ENCODE data around the gene ARL16. TPM values are rescaled to one million over a fixed set of nuclear protein-coding genes. Genes with fewer than 3 reads are reported as not detected.
A peak's percentile ranks its signal among the peaks of the same experiment; 100 is the strongest.

ARL16 gene, protein sequence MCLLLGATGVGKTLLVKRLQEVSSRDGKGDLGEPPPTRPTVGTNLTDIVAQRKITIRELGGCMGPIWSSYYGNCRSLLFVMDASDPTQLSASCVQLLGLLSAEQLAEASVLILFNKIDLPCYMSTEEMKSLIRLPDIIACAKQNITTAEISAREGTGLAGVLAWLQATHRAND
- 24.1 TPM for total RNA-seq

DNA sequence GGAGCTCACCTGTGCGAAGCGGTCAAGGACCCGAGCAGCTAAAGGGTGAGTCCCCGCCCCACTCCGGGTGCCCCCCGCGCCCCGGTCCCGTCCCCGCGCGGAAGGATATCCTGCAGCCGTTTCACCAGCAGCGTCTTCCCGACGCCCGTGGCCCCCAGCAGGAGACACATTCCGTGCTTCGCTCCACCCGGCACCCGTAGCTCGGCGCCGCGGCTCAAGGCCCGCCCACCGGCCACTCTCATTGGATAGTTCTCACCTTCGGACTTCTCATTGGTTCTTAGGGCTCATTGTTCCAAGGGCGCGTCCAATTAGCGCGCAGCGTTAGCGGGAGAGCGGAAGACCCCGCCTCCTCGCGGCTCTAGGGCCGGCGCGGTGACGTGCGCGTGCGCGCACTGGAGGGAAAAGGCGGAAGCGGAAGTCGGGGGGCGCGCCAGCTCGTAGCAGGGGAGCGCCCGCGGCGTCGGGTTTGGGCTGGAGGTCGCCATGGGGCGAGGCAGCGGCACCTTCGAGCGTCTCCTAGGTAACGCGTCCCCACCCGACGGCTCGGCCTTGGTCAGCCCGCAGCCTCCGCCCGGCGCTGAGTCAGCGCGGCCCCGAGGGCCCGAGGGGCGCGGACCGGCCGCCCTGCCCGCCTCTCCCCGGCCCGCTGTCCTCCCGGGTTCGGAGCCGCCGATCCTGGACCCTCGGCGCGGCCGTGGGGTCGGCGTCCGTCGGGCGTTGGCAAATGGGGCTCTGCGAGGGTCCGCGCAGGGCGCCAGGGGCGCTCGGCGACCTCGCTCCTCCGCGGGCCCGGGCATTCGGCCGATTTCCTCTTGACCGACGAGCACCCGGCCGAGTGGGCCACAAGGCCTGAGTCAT is at the start of gene ARL16, which contains the start of gene HGS:
TSS of gene ARL16 (minus strand) at position 214 of the 858 bp plus-strand sequence. CDS start at position 170, 44 bp downstream.
TSS of gene HGS (plus strand) at position 428 of the 858 bp plus-strand sequence. CDS start at position 484, 56 bp downstream.
- DNase-seq (ENCODE audit: extremely low spot score in 2 of 2) = peak in 1 of 2 donors; percentile 99
- Histone ChIP-seq H3K27me3 (no peaks in the 10 kb centered on the region), H3K4me3 (peak within 1 kb of the TSS; percentile 85 to 100), H3K4me1 (peaks cover 48% of the 10 kb centered on the region), H3K27ac (peak within 1 kb of the TSS; percentile 78), H3K9me3 (no peaks in the 10 kb centered on the region), H3K36me3 (peaks cover 0 to 43% of the 10 kb centered on the region in 2 donors)
- TF ChIP-seq, protein P1, sequence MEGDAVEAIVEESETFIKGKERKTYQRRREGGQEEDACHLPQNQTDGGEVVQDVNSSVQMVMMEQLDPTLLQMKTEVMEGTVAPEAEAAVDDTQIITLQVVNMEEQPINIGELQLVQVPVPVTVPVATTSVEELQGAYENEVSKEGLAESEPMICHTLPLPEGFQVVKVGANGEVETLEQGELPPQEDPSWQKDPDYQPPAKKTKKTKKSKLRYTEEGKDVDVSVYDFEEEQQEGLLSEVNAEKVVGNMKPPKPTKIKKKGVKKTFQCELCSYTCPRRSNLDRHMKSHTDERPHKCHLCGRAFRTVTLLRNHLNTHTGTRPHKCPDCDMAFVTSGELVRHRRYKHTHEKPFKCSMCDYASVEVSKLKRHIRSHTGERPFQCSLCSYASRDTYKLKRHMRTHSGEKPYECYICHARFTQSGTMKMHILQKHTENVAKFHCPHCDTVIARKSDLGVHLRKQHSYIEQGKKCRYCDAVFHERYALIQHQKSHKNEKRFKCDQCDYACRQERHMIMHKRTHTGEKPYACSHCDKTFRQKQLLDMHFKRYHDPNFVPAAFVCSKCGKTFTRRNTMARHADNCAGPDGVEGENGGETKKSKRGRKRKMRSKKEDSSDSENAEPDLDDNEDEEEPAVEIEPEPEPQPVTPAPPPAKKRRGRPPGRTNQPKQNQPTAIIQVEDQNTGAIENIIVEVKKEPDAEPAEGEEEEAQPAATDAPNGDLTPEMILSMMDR (IDR thresholded peaks at IDR 0.05) = no peak
- TF ChIP-seq POLR2AphosphoS5 (IDR thresholded peaks at IDR 0.05; ENCODE audit: insufficient read depth in 1 of 2, low read depth in 1 of 2) (peak; percentile 91 to 98), POLR2A (IDR thresholded peaks at IDR 0.05) (peak in 1 of 2 donors; percentile 58)
- intact Hi-C loops (cut with DNase I) = no loop called here

DNA sequence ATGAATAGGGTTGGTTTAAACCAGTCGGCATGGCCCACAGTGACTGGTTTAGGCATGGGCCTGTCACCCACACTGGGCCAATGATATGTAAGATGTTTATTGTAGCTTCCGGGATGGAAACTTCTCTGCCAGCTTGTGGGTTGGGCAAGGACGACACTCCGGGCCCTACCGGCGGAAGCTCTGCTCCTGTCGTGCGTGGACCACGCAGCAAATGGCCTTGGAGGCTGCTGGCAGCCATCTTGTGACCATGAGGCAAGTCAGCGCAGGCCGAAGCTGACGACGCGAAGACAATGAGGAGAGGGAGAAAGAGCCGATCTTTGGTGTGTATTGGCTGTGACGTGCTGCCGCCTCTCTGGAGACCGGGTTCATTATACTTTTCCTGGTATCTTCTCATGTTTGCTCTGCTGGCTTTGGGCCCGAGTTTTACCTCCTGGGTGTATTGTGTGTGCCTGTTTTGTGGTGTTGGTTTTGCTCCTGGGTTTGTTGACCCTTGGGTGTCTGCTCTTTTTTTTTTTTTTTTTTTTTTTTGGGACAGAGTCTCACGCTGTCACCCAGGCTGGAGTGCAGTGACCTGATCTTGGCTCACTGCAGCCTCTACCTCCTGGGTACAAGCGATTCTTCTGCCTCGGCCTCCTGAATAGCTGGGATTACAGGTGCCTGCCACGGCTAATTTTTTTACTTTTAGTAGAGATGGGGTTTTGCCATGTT is 43.9 kb upstream of the ARL16 start:
- Histone ChIP-seq H3K27ac (no peak overlapping the region), H3K9me3 (no peaks in the 10 kb centered on the region), H3K4me1 (peaks cover 10% of the 10 kb centered on the region), H3K4me3 (no peak overlapping the region), H3K36me3 (no peaks in the 10 kb centered on the region), H3K27me3 (no peaks in the 10 kb centered on the region)
- intact Hi-C loops (cut with DNase I) = no loop called here
- TF ChIP-seq POLR2A (IDR thresholded peaks at IDR 0.05) (no peak), POLR2AphosphoS5 (IDR thresholded peaks at IDR 0.05; ENCODE audit: insufficient read depth in 1 of 2, low read depth in 1 of 2) (no peak)
- TF ChIP-seq, protein P1 (IDR thresholded peaks at IDR 0.05) = no peak
- DNase-seq (ENCODE audit: extremely low spot score in 2 of 2) = no peak

DNA sequence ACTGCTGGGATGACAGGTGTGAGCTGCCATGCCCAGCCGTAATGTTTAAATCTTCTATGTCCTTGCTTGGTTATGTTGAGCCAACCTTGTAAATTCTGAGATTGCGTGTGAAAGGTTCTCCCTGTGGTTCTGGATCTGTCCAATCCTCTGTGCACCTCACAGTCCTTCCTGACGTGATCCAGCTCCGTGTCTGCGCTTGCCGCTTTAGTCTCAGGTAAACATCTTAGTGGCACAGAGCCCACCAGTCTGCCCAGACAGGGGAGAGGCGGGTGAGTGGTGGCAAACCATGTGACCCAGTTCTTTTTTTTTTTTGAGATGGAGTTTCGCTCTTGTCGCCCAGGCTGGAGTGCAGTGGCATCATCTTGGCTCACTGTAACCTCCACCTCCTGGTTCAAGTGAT is 42.4 kb upstream of the ARL16 start:
- H3K36me3 ChIP-seq = no peaks in the 10 kb centered on the region
- H3K27me3 ChIP-seq = no peaks in the 10 kb centered on the region
- H3K4me1 ChIP-seq = peaks cover 12% of the 10 kb centered on the region
- TF ChIP-seq POLR2AphosphoS5 (IDR thresholded peaks at IDR 0.05; ENCODE audit: insufficient read depth in 1 of 2, low read depth in 1 of 2) (peak in 1 of 2 donors; percentile 38), POLR2A (IDR thresholded peaks at IDR 0.05) (no peak)
- H3K27ac ChIP-seq = no peak overlapping the region
- H3K9me3 ChIP-seq = no peaks in the 10 kb centered on the region
- intact Hi-C loops (cut with DNase I) = no loop called here
- no peak for DNase-seq (ENCODE audit: extremely low spot score in 2 of 2)
- H3K4me3 ChIP-seq = no peak overlapping the region

DNA sequence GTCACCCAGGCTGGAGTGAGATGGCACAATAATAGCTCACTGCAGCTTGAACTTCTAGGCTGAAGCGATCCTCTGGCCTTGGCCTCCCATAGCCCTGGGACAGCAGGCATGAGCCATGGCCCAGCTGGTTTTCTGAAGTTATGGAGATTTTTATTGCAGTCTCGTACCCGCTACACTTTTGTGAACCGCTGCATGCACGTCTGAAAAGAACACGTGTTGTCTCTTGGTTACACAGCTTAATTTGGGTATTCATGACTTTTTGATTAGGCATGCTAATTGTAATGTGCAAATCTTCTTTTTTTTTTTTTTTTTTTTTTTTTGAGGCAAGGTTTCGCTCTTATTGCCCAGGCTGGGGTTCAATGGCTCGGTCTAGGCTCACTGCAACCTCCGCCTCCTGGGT is 41.8 kb upstream of the ARL16 start:
- Histone ChIP-seq H3K27me3 (no peaks in the 10 kb centered on the region), H3K4me1 (peaks cover 12% of the 10 kb centered on the region), H3K36me3 (no peaks in the 10 kb centered on the region), H3K9me3 (no peaks in the 10 kb centered on the region), H3K4me3 (no peak overlapping the region), H3K27ac (no peak overlapping the region)
- intact Hi-C loops (cut with DNase I) = no loop called here
- DNase-seq (ENCODE audit: extremely low spot score in 2 of 2) = no peak
- TF ChIP-seq POLR2A (IDR thresholded peaks at IDR 0.05) (no peak), POLR2AphosphoS5 (IDR thresholded peaks at IDR 0.05; ENCODE audit: insufficient read depth in 1 of 2, low read depth in 1 of 2) (no peak)
- TF ChIP-seq, protein P1 (IDR thresholded peaks at IDR 0.05) = no peak

DNA sequence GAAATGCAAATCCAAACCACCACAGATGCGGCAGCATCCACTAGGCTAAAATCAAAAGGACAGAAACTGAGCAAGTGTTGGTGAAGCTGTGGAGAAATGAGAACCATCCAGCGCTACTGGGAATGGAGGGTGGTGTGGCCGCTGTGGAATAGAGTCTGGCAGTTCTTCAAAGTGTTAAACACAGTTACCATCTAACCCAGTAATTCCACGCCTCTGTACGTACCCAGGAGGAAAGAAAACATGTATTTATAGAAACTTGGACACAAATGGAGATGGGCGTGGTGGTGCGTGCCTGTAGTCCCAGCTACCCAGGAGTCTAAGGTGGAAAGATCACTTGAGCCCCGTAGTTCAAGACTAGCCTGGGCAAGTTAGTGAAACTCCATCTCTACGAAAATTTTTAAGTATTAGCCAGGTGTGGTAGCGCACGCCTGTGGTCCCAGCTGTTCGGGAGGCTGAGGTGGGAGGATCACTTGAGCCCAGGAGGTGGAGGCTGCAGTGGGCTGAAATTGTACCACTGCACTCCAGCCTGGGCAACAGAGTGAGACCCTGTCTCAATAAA is 40.1 kb upstream of the ARL16 start:
- H3K4me3 ChIP-seq = no peak overlapping the region
- DNase-seq (ENCODE audit: extremely low spot score in 2 of 2) = no peak
- no peaks in the 10 kb centered on the region for H3K36me3 ChIP-seq
- H3K4me1 ChIP-seq = peaks cover 12% of the 10 kb centered on the region
- no peaks in the 10 kb centered on the region for H3K27me3 ChIP-seq
- TF ChIP-seq, protein P1 (IDR thresholded peaks at IDR 0.05) = no peak
- no peak for TF ChIP-seq POLR2AphosphoS5 (IDR thresholded peaks at IDR 0.05; ENCODE audit: insufficient read depth in 1 of 2, low read depth in 1 of 2)
- no peak for TF ChIP-seq POLR2A (IDR thresholded peaks at IDR 0.05)
- intact Hi-C loops (cut with DNase I) = no loop called here
- H3K27ac ChIP-seq = no peak overlapping the region
- H3K9me3 ChIP-seq = no peaks in the 10 kb centered on the region
